DMS53 treated with DMSO at 0.1 percent for 48 hours (cell line): ENCODE data around the gene BRPF1.

Experiments used
- DNase-seq: peaks from one replicate; lab custom pipeline; 2025; ENCODE audit not compliant: unreplicated experiment; lab: John Stamatoyannopoulos, UW

Gene BRPF1

GRCh38 chr3:9703240-9703639, 28.3 kb upstream of the BRPF1 start:
- DNase-seq, result no peak

GRCh38 chr3:9703736-9704346, 27.7 kb upstream of the BRPF1 start, which contains the start of gene CPNE9:
CPNE9 (plus strand) TSS chr3:9703833; CDS start chr3:9703997, 164 bp downstream.
- no peak for DNase-seq

- DNase-seq, result no peak
Observed at GRCh38 chr3:9704347-9705322, 26.9 kb upstream of the BRPF1 start.

GRCh38 chr3:9710174-9710739, 21.3 kb upstream of the BRPF1 start:
- DNase-seq, result no peak

- no peak for DNase-seq
Observed at GRCh38 chr3:9712415-9712814, 19.1 kb upstream of the BRPF1 start.

- DNase-seq, result no peak
Observed at GRCh38 chr3:9713142-9713541, 18.4 kb upstream of the BRPF1 start.

GRCh38 chr3:9715136-9715535, 16.4 kb upstream of the BRPF1 start:
- DNase-seq, result no peak

GRCh38 chr3:9715764-9716437, 15.6 kb upstream of the BRPF1 start:
- no peak for DNase-seq

- no peak for DNase-seq
Observed at GRCh38 chr3:9716801-9717555, 14.6 kb upstream of the BRPF1 start.

- DNase-seq, result no peak
Observed at GRCh38 chr3:9717563-9717962, 14.0 kb upstream of the BRPF1 start.

- no peak for DNase-seq
Observed at GRCh38 chr3:9718118-9718517, 13.4 kb upstream of the BRPF1 start.

- no peak for DNase-seq
Observed at GRCh38 chr3:9721015-9721699, 10.4 kb upstream of the BRPF1 start.

- no peak for DNase-seq
Observed at GRCh38 chr3:9721700-9722060, 9.9 kb upstream of the BRPF1 start.

- no peak for DNase-seq
Observed at GRCh38 chr3:9725775-9726515, 5.6 kb upstream of the BRPF1 start.

GRCh38 chr3:9727041-9727595, 4.4 kb upstream of the BRPF1 start:
- no peak for DNase-seq

- DNase-seq, result no peak
Observed at GRCh38 chr3:9727743-9728142, 3.8 kb upstream of the BRPF1 start.

GRCh38 chr3:9729419-9729818, 2.1 kb upstream of the BRPF1 start:
- DNase-seq, result no peak

- no peak for DNase-seq
Observed at GRCh38 chr3:9730657-9731205, 804 bp upstream of the BRPF1 start.
